ENCODE data around the gene ST8SIA6.

GRCh38 chr10:17353568-17354300 lies 100.7 kb downstream of the ST8SIA6 start:
- no peak for TF ChIP-seq CTCF (IDR thresholded peaks at IDR 0.05; ENCODE audit: low read length)
- no peak for TF ChIP-seq EZH2 (optimal IDR thresholded peaks at IDR 0.05; ENCODE audit: low read depth, low read length)
- no peak for TF ChIP-seq EZH2phosphoT487 (IDR thresholded peaks at IDR 0.05; ENCODE audit: low read length)

Data from MM.1S (cell line).